HG03575 (cell line): ENCODE results near the gene PSME3.
"Not testable (repeated sequence)": the region's sequence is repeated elsewhere in the genome, so short reads cannot be mapped to it uniquely, and the experiment has no call there.

ENCODE experiments used
- ATAC-seq: cut with Tn5 transposase; IDR thresholded peaks from one replicate; pipeline ENCODE4 v1.9.1; 2021; ENCODE audit not compliant: unreplicated experiment, insufficient number of reproducible peaks, low FRiP score; ENCODE audit errors: extremely low read depth

Gene PSME3

GRCh38 chr17:42848093-42848492 lies 14.9 kb downstream of the PSME3 start:
- ATAC-seq, result no peak

- no peak for ATAC-seq
Observed at GRCh38 chr17:42849031-42849430, 15.8 kb downstream of the PSME3 start.

- ATAC-seq, result no peak
Observed at GRCh38 chr17:42849451-42850181, 16.4 kb downstream of the PSME3 start.

- ATAC-seq, result no peak
Observed at GRCh38 chr17:42850954-42851353, 17.8 kb downstream of the PSME3 start, which contains the start of gene AOC3. AOC3 (plus strand) TSS chr17:42851199; CDS start chr17:42851344, 145 bp downstream.

- not testable (repeated sequence) for ATAC-seq
Observed at GRCh38 chr17:42851371-42852240, 18.4 kb downstream of the PSME3 start.

GRCh38 chr17:42852351-42852750 lies 19.2 kb downstream of the PSME3 start:
- ATAC-seq, result no peak

- ATAC-seq, result no peak
Observed at GRCh38 chr17:42853004-42853403, 19.8 kb downstream of the PSME3 start.

GRCh38 chr17:42853597-42853967 lies 20.4 kb downstream of the PSME3 start:
- no peak for ATAC-seq

- no peak for ATAC-seq
Observed at GRCh38 chr17:42853968-42854790, 21.0 kb downstream of the PSME3 start.

GRCh38 chr17:42855048-42855596 lies 21.9 kb downstream of the PSME3 start:
- ATAC-seq, result no peak

- not testable (repeated sequence) for ATAC-seq
Observed at GRCh38 chr17:42856093-42856492, 22.9 kb downstream of the PSME3 start.

GRCh38 chr17:42856516-42856915 lies 23.3 kb downstream of the PSME3 start:
- ATAC-seq, result not testable (repeated sequence)

- ATAC-seq, result no peak
Observed at GRCh38 chr17:42857389-42857788, 24.2 kb downstream of the PSME3 start.

- ATAC-seq, result no peak
Observed at GRCh38 chr17:42865638-42866094, 32.5 kb downstream of the PSME3 start.

- ATAC-seq, result no peak
Observed at GRCh38 chr17:42866216-42866615, 33.0 kb downstream of the PSME3 start.

- no peak for ATAC-seq
Observed at GRCh38 chr17:42866631-42867575, 33.7 kb downstream of the PSME3 start.

- ATAC-seq, result not testable (repeated sequence)
Observed at GRCh38 chr17:42867694-42868261, 34.6 kb downstream of the PSME3 start.

GRCh38 chr17:42868338-42868737 lies 35.1 kb downstream of the PSME3 start:
- no peak for ATAC-seq
